Activated CD4-positive, alpha-beta T cell treated with anti-CD3 and anti-CD28 coated beads, Interleukin-2, amount 50 U/mL, for 48 hours (primary cell): ENCODE data around the gene WAS.
A peak's percentile ranks its signal among the peaks of the same experiment; 100 is the strongest.

Experiments
- DNase-seq, 2 experiments: peaks; one replicate each; pipeline ENCODE4 v3.0.0-alpha.2; 2020

WAS gene

DNA sequence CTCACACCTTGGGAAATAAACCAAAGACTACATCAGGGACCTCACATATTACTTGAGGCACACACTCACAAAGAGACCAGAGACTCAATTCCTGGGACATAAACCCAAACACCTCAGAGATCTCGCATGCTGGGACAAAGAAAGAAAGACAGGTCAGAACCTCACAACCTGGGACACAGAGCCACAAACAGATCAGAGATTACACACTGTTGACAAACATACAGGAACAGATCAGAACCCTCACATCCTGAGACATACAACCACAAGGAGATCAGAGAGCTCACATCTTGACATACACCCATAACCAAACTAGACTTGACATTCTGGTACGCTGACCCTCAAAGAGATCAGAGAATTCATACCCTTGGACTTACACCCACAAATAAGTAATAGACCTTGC is 30.2 kb downstream of the WAS start:
- no peak for DNase-seq

DNA sequence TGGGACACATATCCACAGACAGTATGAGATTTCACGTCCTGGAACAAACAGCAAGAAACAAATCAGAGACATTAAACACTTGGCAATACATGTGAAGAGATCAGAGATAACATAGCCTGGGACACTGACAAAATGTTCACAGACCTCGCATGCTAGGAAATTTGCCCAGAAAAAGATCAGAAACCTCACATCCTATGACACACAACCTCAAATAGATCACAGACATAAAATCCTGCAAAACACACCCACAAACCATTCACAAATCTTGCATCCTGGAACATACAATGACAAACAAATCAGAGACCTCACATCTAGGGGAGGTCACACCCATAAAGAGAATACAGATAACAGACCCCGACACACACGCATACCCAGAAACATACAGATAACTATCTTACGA is 31.0 kb downstream of the WAS start:
- no peak for DNase-seq

DNA sequence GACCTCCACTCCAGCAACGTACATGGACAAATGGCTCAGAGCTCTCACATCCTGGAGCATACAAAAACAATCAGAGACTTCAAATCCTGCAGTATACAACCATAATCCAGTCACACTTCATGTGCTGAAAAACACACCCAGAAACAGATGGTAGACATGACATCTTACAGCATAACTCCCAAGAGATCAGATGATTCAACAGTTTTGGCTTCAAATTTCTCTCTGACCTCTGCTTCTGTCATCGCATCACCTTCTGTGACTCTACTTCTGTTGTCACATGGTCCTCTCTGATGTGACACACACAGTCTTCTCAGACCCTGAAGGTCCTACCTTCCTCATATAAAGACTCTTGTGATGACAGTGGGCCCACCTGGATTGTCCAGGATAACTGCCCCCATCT is 31.5 kb downstream of the WAS start:
- no peak for DNase-seq

DNA sequence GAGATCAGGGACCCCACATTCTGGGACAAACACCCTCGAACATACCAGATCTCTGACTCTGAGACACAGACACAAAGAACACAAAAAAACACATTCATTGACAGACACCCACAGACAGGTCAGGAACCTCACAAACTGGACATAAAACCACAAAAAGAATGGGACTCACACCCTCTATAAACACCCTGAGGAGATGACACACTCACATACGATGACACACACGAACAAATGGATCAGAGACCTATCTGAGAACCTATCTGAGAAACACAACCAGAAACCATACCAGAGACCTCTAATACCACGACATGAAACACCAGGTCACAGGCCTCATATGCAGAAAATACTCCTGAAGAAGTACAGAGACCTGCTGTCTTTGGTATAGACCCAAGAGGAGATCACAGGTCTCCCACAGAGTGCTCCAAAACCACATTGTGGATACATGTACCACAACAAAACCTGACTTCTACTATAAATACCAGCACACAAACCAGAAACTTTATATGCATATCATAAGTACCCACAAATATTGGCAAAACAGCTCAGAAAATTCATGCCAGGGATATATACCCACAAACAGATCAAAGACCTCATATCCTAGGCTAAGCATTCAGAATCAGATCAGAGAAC is 32.4 kb downstream of the WAS start:
- no peak for DNase-seq

DNA sequence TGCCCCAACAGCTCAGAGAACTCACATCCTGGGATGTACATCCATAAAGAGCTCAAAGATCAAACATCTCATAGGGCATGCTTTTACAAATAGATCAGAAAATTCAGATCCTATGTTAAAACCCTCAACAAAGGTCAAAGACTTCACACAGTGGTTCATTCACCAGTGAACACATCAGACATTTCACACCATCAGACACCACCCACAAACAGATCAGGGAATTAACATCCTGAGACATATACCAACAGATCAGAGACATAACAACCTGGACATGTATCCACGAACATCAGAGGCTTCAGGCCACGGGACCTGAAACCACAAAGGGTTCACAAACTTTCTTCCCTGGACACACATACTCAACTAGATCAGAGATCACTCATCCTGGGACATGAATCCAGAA is 36.4 kb downstream of the WAS start:
- no peak for DNase-seq

DNA sequence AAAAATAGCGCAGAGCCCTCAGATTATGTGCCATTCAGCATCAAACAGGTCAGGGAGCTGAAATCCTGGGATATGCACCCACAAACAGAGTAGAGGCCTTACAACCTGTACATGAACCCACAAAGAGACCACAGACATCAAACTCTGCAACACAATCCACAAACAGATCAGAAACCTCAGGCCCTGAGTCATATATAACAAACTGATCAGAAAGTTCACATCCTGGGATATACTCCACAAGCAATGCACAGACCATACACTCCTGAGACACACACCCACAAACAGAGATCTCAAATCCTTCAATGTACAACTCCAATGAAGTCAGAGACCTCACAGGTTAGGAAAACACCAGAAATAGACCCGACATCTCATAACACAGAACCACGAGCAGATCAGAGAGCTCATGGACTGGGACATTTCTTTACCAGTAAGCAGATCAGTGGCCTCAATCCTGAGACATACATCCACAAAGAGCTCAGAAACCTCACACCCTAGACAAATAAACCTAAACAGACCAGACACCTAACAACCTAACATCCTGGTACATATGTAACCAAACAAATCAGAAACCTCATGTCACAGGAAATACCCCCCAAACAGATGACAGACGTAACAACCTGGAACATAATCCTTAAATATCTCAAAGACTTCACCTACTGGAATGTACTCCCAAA is 37.1 kb downstream of the WAS start:
- DNase-seq = no peak

DNA sequence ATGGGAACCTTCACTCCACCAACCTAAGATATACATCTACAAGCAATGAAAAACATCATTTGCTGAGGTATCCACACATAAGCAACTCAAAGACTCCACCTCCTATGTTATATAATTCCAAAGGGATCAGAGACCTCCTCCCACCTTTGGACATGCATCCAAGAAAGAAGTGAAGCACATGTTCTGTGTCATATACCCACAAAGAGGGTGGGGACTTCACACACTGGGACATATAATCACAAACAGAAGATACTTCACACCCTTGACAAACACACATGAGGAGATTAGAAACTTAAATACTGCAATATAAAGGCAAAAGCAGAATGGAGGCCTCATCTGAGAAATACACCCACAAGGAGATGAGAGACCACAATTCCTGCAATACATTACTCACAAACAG is 38.3 kb downstream of the WAS start:
- DNase-seq = no peak

DNA sequence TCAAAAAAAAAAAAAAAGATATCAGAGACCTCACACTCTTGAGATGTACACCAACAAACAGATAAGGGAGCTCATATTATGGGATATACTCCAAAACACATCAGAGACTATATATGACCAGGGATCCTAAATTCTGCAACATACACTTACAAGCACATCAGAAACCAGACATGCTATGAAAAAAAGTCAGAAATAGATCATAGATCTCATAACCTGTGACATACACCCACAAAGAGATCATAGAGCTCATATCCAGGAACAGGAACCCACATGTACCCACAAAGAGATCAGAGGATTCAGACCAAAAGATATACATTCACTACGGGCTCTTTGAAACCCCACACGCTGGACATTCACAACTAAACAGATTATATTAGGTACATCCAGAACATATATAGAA is 43.0 kb downstream of the WAS start:
- DNase-seq = no peak

DNA sequence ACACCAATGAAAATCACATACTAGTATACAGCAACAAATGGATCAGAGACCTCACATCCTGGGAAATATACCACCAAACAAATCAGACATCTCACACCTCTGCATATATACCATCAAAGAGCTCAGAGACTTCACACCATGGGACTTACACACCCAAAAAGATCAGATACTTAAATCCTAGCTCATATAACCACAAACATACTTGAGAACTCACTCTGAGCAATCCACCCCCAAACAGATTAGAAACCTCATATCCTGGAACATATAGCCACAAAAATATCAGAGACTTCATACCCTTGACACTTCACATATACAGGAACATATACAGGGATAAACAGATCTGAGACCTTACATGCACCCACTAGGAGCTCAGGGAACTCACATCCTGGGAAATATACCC is 45.1 kb downstream of the WAS start:
- no peak for DNase-seq

DNA sequence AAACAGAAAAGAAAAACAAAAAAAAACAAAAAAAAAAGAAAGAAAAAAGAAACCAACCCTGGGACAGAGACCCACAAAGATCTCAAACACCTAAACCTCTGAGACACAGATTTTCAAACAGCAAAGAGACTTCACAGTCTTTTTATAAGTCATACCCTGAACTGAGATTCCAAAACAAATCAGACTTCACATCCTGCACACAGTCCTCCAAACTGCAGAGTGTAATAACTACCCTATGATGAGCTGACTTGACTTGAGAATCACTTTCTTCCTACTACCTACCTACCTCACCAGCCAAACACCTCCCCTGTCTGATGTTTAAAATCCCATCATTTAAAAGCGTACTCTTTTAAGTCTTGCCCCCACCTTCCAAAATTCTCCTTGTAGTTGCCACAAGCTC is 52.7 kb downstream of the WAS start:
- no peak for DNase-seq

DNA sequence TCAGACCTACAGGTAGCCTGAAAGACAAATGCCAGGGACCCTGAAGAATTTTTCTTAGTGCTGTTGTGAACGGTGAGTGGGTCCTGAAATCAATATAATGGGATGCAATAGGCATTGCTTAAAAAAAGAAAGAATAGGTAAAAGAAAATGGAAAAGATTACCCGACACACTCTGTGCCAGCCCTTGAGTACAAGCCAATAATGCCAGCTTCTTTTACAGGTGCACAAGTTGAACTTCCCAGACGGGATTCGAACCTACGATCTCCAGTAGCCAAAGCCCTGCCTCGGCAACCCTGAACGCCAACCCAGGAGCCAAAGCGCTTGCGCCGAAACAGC is 53.2 kb downstream of the WAS start:
- DNase-seq = no peak

DNA sequence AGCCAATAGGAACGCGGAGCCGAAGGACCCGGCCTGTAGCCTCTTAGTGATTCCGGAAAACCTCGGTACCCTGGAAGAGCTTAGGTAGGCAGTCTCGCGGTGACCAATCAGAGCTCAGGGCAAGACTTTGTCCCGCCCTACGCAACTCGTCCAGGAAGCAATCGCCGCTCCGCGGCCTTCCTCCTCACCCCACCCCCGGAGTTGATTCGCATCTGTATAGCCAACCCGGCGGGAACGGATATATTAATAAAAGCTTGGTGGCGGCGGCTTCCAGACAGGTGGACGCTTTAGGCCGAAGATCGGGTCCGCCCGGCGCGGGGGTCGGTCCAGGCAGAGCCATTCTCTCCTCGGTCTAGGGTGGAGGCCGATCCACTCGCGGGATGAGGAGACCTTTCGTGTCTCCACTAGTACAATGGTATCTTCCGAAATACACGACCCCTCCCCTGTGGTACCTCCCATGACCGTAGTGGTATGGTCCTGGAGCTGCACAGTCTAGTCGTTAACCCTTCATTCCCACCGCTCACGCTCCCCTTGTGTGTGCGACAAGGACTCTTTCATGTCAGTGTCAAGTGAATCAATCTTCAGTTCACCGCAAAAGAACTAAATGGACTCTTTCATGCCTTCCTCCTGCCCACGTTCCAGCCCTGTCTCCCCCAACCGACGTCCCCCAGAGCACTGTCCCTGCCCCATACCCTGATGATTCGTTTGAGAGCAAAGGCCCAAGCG is 53.8 kb downstream of the WAS start:
- DNase-seq = peak; percentile 81 to 88

DNA sequence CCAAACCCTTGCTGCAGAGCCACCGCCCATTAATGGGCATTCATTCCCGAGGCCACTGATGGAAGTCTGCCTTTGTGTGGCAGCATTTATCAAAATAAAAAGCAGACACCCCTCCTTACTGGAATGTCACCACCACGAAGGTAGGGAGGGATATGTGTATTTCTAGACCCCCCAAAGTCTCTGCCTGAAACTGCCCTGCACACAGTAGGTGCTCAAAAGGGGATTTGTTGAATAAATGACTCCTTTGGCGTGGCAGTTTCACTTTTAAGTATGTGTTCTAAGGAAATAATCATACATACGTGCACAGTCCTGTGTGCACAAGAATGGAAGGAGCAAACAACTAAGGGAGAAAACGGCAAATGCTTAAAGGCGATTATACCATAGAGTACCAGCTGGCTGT is 54.3 kb downstream of the WAS start:
- no peak for DNase-seq
